Epithelial cell of proximal tubule (primary cell): ENCODE measurements around the gene ERC2. TPM values are rescaled to one million over a fixed set of nuclear protein-coding genes. Genes with fewer than 3 reads are reported as not detected.

Experiments
- DNase-seq: peaks from one replicate; pipeline ENCODE4 v3.0.0-alpha.2; 2011; ENCODE audit warnings: low read depth
- H3K4me3 ChIP-seq: 2 replicates; pipeline ENCODE4 v1.5.1; 2011; ENCODE audit warnings: low read depth, mild to moderate bottlenecking, low read length
- CTCF ChIP-seq: conservative IDR thresholded peaks from 2 replicates; pipeline ENCODE4 v1.5.1; 2012; ENCODE audit warnings: low read depth, mild to moderate bottlenecking, low read length
- total RNA-seq: library from RNA; depleted of rRNA; stranded (reverse); fragments of >200 nt; gene quantifications from 2 replicates; pipeline ENCODE4 v1.2.3, GENCODE V29; 2015

The ERC2 gene
- total RNA-seq, 1 donor from 2014 or later = 2.7 TPM

- no peak for TF ChIP-seq CTCF
- no peak overlapping the region for H3K4me3 ChIP-seq
- no peak for DNase-seq
Observed at GRCh38 chr3:55571216-55571813, 897.0 kb downstream of the ERC2 start.

- no peak for TF ChIP-seq CTCF
- DNase-seq = no peak
Observed at GRCh38 chr3:55570271-55570711, 898.0 kb downstream of the ERC2 start.

GRCh38 chr3:55569033-55569599, 899.2 kb downstream of the ERC2 start:
- no peak for DNase-seq
- TF ChIP-seq CTCF = no peak
- no peak overlapping the region for H3K4me3 ChIP-seq

More at GRCh38 chr3:55570271-55570711, 898.0 kb downstream of the ERC2 start:
- no peak overlapping the region for H3K4me3 ChIP-seq

GRCh38 chr3:55567615-55568014, 900.7 kb downstream of the ERC2 start:
- DNase-seq = no peak
- no peak for TF ChIP-seq CTCF
- H3K4me3 ChIP-seq = no peak overlapping the region

- no peak for TF ChIP-seq CTCF
- no peak for DNase-seq
- H3K4me3 ChIP-seq = no peak overlapping the region
Observed at GRCh38 chr3:55567121-55567520, 901.1 kb downstream of the ERC2 start.

GRCh38 chr3:55565521-55565920, 902.7 kb downstream of the ERC2 start:
- DNase-seq = no peak
- no peak overlapping the region for H3K4me3 ChIP-seq
- TF ChIP-seq CTCF = no peak

GRCh38 chr3:55564726-55565125, 903.5 kb downstream of the ERC2 start:
- TF ChIP-seq CTCF = no peak
- no peak for DNase-seq
- H3K4me3 ChIP-seq = no peak overlapping the region
